ENCODE measurements around the gene KPNA6.

The KPNA6 gene

GRCh38 chr1:32181065-32181464 lies 73.2 kb downstream of the KPNA6 start:
- H3K9ac ChIP-seq (ENCODE audit: low read depth, low read length): no peak overlapping the region
- H3K9me3 ChIP-seq (ENCODE audit: control insufficient read depth, insufficient read depth, low read length): no peaks in the 10 kb centered on the region
- H3K27me3 ChIP-seq (ENCODE audit: control insufficient read depth, insufficient read depth, low read length): no peaks in the 10 kb centered on the region
- peak overlapping the region; percentile 81 for H3K4me3 ChIP-seq (ENCODE audit: low read depth, low read length)
- H3K4me1 ChIP-seq (ENCODE audit: control insufficient read depth, insufficient read depth, low read length): peaks cover 11% of the 10 kb centered on the region
- H3K36me3 ChIP-seq (ENCODE audit: control insufficient read depth, insufficient read depth, low read length): peaks cover 26% of the 10 kb centered on the region

DNA sequence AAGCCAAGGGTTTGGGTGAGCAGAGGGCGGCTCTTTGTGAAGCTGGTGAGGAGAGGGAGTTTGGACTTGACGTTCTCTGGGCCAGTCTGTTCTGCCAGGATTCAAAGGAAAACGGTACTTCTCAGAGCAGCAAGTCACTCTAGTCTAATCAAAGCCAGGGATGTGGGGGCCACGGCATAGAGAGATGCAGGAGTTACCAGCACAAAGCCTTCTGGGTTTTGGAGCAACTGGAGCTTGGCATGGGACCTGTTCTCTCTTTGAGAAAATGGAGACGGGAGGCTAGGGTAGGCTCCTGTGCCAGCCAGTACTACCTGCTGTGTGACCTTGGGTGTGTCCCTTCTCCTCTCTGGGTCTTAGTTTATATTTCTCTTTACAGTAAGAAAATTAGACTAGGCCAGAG lies 73.7 kb downstream of the KPNA6 start:
- H3K4me1 ChIP-seq (ENCODE audit: control insufficient read depth, insufficient read depth, low read length): peaks cover 11% of the 10 kb centered on the region
- H3K36me3 ChIP-seq (ENCODE audit: control insufficient read depth, insufficient read depth, low read length): peaks cover 26% of the 10 kb centered on the region
- no peaks in the 10 kb centered on the region for H3K27me3 ChIP-seq (ENCODE audit: control insufficient read depth, insufficient read depth, low read length)
- no peaks in the 10 kb centered on the region for H3K9me3 ChIP-seq (ENCODE audit: control insufficient read depth, insufficient read depth, low read length)
- no peak overlapping the region for H3K4me3 ChIP-seq (ENCODE audit: low read depth, low read length)
- no peak overlapping the region for H3K9ac ChIP-seq (ENCODE audit: low read depth, low read length)

DNA sequence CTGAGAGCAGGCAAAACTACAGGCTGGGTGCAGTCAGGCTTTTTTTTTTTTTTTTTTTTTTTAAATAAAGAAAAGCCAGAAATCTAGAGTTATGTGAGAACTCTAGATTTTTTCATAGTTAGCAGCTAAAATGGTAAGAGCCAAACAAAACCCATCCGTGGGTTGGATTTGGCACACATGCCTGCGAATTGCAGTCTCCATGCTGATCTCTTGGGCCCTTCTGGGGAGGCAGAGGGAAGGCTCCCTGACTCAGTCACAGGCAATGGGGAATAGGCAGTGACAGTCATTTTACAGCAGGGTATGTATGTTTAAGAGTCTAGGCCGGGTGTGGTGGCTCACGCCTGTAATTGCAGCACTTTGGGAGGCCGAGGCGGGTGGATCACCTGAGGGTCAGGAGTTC lies 74.2 kb downstream of the KPNA6 start:
- Histone ChIP-seq H3K27me3 (ENCODE audit: control insufficient read depth, insufficient read depth, low read length) (no peaks in the 10 kb centered on the region), H3K4me3 (ENCODE audit: low read depth, low read length) (no peak overlapping the region), H3K36me3 (ENCODE audit: control insufficient read depth, insufficient read depth, low read length) (peaks cover 26% of the 10 kb centered on the region), H3K9ac (ENCODE audit: low read depth, low read length) (no peak overlapping the region), H3K9me3 (ENCODE audit: control insufficient read depth, insufficient read depth, low read length) (no peaks in the 10 kb centered on the region), H3K4me1 (ENCODE audit: control insufficient read depth, insufficient read depth, low read length) (peaks cover 11% of the 10 kb centered on the region)

DNA sequence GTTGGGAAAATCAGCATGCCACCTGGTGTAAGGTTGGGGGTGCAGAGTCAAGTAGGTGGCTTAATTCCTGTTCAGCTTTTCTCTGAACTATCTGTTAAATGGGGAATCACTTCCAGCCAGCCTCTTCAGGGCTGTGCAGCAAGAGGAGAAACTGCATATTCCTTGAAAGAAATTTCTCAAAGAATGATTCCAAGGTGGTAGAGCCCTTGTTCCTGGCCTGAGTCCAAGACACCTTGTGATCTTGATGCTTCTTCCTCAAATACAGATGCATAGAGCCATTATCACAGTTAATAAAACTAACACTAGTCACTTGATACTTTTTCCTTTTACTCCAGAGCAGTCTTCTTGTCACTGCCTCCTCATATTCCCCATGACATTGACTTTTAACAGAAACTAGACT lies 76.8 kb downstream of the KPNA6 start:
- no peaks in the 10 kb centered on the region for H3K27me3 ChIP-seq (ENCODE audit: control insufficient read depth, insufficient read depth, low read length)
- no peak overlapping the region for H3K9ac ChIP-seq (ENCODE audit: low read depth, low read length)
- no peak overlapping the region for H3K4me3 ChIP-seq (ENCODE audit: low read depth, low read length)
- no peaks in the 10 kb centered on the region for H3K9me3 ChIP-seq (ENCODE audit: control insufficient read depth, insufficient read depth, low read length)
- H3K4me1 ChIP-seq (ENCODE audit: control insufficient read depth, insufficient read depth, low read length): no peaks in the 10 kb centered on the region
- H3K36me3 ChIP-seq (ENCODE audit: control insufficient read depth, insufficient read depth, low read length): peaks cover 44% of the 10 kb centered on the region

DNA sequence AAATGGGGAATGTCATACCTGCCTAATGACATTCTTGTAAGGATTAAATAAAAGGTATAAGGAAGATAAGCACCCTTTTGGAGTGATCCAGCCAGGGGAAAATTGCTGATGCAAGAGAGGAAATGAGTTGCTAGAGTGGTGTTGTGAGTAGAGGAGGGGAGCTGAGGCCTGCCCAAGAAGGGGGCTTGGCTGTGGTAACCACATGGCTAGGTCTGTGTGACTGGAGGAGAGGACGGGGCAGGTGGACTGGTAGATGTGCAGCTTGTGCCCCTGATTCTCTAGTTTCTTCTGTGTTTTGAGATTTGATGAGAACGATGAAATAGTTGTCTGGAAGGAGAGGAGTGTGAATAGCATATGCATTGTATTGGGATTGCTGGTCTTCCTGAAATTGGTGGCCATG lies 78.2 kb downstream of the KPNA6 start:
- Histone ChIP-seq H3K36me3 (ENCODE audit: control insufficient read depth, insufficient read depth, low read length) (peaks cover 56% of the 10 kb centered on the region), H3K9me3 (ENCODE audit: control insufficient read depth, insufficient read depth, low read length) (no peaks in the 10 kb centered on the region), H3K4me3 (ENCODE audit: low read depth, low read length) (no peak overlapping the region), H3K9ac (ENCODE audit: low read depth, low read length) (no peak overlapping the region), H3K27me3 (ENCODE audit: control insufficient read depth, insufficient read depth, low read length) (no peaks in the 10 kb centered on the region), H3K4me1 (ENCODE audit: control insufficient read depth, insufficient read depth, low read length) (no peaks in the 10 kb centered on the region)

DNA sequence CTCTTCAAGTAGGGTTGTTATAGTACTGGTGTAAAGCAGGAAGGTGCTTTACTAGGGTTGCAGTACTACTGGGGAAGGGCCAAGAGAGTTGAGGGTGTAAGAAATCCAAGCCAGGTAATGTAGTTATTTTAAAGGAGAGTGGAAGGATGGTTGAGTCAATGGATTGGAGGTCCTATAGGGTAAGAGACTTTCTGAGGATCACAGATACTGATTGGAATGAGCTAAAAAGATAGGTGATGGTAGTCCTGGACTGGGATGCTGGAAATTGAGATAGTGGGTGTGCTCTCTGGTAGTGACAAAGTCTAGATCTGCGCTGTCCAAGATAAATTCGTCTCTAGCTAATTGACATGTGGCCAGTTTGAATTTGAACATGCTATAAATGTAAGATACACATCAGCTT lies 78.6 kb downstream of the KPNA6 start:
- Histone ChIP-seq H3K9ac (ENCODE audit: low read depth, low read length) (no peak overlapping the region), H3K27me3 (ENCODE audit: control insufficient read depth, insufficient read depth, low read length) (no peaks in the 10 kb centered on the region), H3K4me3 (ENCODE audit: low read depth, low read length) (no peak overlapping the region), H3K36me3 (ENCODE audit: control insufficient read depth, insufficient read depth, low read length) (peaks cover 57% of the 10 kb centered on the region), H3K4me1 (ENCODE audit: control insufficient read depth, insufficient read depth, low read length) (no peaks in the 10 kb centered on the region), H3K9me3 (ENCODE audit: control insufficient read depth, insufficient read depth, low read length) (no peaks in the 10 kb centered on the region)

GRCh38 chr1:32187850-32188249 lies 80.0 kb downstream of the KPNA6 start:
- Histone ChIP-seq H3K27me3 (ENCODE audit: control insufficient read depth, insufficient read depth, low read length) (no peaks in the 10 kb centered on the region), H3K9me3 (ENCODE audit: control insufficient read depth, insufficient read depth, low read length) (no peaks in the 10 kb centered on the region), H3K4me3 (ENCODE audit: low read depth, low read length) (no peak overlapping the region), H3K9ac (ENCODE audit: low read depth, low read length) (no peak overlapping the region), H3K36me3 (ENCODE audit: control insufficient read depth, insufficient read depth, low read length) (peaks cover 64% of the 10 kb centered on the region), H3K4me1 (ENCODE audit: control insufficient read depth, insufficient read depth, low read length) (no peaks in the 10 kb centered on the region)

GRCh38 chr1:32192220-32192948 lies 84.5 kb downstream of the KPNA6 start:
- no peaks in the 10 kb centered on the region for H3K27me3 ChIP-seq (ENCODE audit: control insufficient read depth, insufficient read depth, low read length)
- no peaks in the 10 kb centered on the region for H3K9me3 ChIP-seq (ENCODE audit: control insufficient read depth, insufficient read depth, low read length)
- no peaks in the 10 kb centered on the region for H3K4me1 ChIP-seq (ENCODE audit: control insufficient read depth, insufficient read depth, low read length)
- peaks cover 81% of the 10 kb centered on the region for H3K36me3 ChIP-seq (ENCODE audit: control insufficient read depth, insufficient read depth, low read length)
- no peak overlapping the region for H3K9ac ChIP-seq (ENCODE audit: low read depth, low read length)
- H3K4me3 ChIP-seq (ENCODE audit: low read depth, low read length): no peak overlapping the region

DNA sequence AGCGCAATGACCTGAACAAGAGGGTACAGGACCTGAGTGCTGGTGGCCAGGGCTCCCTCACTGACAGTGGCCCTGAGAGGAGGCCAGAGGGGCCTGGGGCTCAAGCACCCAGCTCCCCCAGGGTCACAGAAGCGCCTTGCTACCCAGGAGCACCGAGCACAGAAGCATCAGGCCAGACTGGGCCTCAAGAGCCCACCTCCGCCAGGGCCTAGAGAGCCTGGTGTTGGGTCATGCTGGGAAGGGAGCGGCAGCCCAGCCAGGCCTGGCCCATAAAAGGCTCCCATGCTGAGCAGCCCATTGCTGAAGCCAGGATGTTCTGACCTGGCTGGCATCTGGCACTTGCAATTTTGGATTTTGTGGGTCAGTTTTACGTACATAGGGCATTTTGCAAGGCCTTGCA lies 87.1 kb downstream of the KPNA6 start:
- Histone ChIP-seq H3K4me1 (ENCODE audit: control insufficient read depth, insufficient read depth, low read length) (no peaks in the 10 kb centered on the region), H3K36me3 (ENCODE audit: control insufficient read depth, insufficient read depth, low read length) (peaks cover 62% of the 10 kb centered on the region), H3K4me3 (ENCODE audit: low read depth, low read length) (no peak overlapping the region), H3K9ac (ENCODE audit: low read depth, low read length) (no peak overlapping the region), H3K27me3 (ENCODE audit: control insufficient read depth, insufficient read depth, low read length) (no peaks in the 10 kb centered on the region), H3K9me3 (ENCODE audit: control insufficient read depth, insufficient read depth, low read length) (no peaks in the 10 kb centered on the region)

GRCh38 chr1:32195531-32195930 lies 87.7 kb downstream of the KPNA6 start:
- Histone ChIP-seq H3K9ac (ENCODE audit: low read depth, low read length) (no peak overlapping the region), H3K4me1 (ENCODE audit: control insufficient read depth, insufficient read depth, low read length) (no peaks in the 10 kb centered on the region), H3K9me3 (ENCODE audit: control insufficient read depth, insufficient read depth, low read length) (no peaks in the 10 kb centered on the region), H3K4me3 (ENCODE audit: low read depth, low read length) (no peak overlapping the region), H3K36me3 (ENCODE audit: control insufficient read depth, insufficient read depth, low read length) (peaks cover 57% of the 10 kb centered on the region), H3K27me3 (ENCODE audit: control insufficient read depth, insufficient read depth, low read length) (no peaks in the 10 kb centered on the region)

DNA sequence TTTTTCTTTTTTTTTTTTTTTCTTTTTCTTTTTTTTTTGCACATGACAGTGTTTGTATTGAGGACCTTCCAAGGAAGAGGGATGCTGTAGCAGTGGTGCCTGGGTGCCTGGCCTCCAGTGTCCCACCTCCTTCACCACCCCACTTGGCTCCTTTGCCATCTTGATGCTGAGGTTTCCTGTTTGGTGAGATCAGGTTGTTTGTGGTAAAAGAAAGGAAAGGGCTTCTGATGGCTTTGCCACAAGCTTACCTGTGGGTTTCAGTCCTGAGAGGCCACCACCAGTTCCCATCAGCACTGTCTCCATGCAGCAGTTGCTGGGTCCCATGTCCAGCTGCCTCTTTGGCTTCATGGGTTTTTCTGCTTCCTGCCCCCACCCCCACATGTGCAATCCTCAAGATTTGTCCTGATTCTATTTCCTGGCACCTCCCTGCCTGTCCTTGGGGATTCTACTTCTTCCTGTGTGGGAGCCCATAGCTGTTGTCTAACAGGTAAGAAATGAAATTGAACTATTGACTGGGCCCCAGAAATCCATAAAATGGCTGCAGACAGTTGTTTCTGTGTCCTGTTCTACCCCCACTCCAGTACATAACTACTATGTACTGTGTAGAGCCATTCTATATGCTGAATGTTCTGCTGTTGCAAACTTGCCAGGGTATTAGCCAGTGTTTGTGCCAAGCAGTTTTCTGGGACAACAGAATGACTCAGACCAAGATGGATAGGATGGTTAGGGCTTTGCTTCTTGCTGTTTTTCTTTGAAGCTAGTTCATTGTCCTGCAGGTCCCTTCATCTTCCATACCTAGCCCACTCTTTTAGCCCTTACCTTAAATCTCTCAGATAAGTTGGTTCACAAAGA lies 88.3 kb downstream of the KPNA6 start:
- H3K9me3 ChIP-seq (ENCODE audit: control insufficient read depth, insufficient read depth, low read length): no peaks in the 10 kb centered on the region
- peaks cover 52% of the 10 kb centered on the region for H3K36me3 ChIP-seq (ENCODE audit: control insufficient read depth, insufficient read depth, low read length)
- no peak overlapping the region for H3K4me3 ChIP-seq (ENCODE audit: low read depth, low read length)
- no peak overlapping the region for H3K9ac ChIP-seq (ENCODE audit: low read depth, low read length)
- no peaks in the 10 kb centered on the region for H3K27me3 ChIP-seq (ENCODE audit: control insufficient read depth, insufficient read depth, low read length)
- no peaks in the 10 kb centered on the region for H3K4me1 ChIP-seq (ENCODE audit: control insufficient read depth, insufficient read depth, low read length)

DNA sequence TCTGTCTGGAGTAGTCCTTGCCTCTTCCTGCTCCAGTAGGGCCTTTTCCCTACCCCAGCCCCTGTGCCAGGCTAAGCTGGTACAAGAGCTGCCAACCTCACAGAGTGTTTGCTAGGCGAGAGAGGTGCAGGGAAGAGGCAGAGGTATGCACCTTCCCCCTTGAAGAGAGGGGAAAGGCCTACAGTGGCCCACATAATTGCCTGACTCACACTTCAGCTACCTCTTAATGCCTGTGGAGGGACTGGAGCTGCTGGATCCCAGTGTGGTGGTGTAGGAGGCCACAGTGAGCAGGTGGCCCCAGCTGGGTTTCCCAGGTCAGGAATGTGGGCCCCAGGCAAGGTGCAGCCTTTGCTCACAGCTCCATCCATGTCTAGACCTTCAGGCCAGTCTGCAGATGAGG lies 89.2 kb downstream of the KPNA6 start:
- Histone ChIP-seq H3K4me3 (ENCODE audit: low read depth, low read length) (no peak overlapping the region), H3K9ac (ENCODE audit: low read depth, low read length) (no peak overlapping the region), H3K9me3 (ENCODE audit: control insufficient read depth, insufficient read depth, low read length) (no peaks in the 10 kb centered on the region), H3K4me1 (ENCODE audit: control insufficient read depth, insufficient read depth, low read length) (peaks cover 4% of the 10 kb centered on the region), H3K36me3 (ENCODE audit: control insufficient read depth, insufficient read depth, low read length) (peaks cover 43% of the 10 kb centered on the region), H3K27me3 (ENCODE audit: control insufficient read depth, insufficient read depth, low read length) (no peaks in the 10 kb centered on the region)
